CD14-positive monocyte (primary cell): Measurements from ENCODE around the gene IRF8. TPM values are rescaled to one million over a fixed set of nuclear protein-coding genes. Genes with fewer than 3 reads are reported as not detected.

ENCODE experiments used
- DNase-seq, 3 donors: peaks; one replicate each; pipeline ENCODE4 v3.0.0-alpha.2; 2011 to 2022
- H2AFZ ChIP-seq: 2 replicates; pipeline ENCODE4 v1.6.0; 2012; ENCODE audit warnings: mild to moderate bottlenecking, low read depth, low read length, inconsistent platforms; ENCODE audit not compliant: insufficient read depth, poor library complexity, severe bottlenecking
- H3K27ac ChIP-seq, 2 donors: 1 replicate in 1 of 2; 2 replicates in 1 of 2; pipeline ENCODE4 v1.5.1; 2012 to 2013; ENCODE audit warnings: low read length in 2 of 2, control low read depth in 1 of 2, inconsistent platforms in 1 of 2, low read depth in 1 of 2, mild to moderate bottlenecking in 1 of 2
- H3K27me3 ChIP-seq, 2 donors: one replicate each; pipeline versions ENCODE4 v1.6.0 to v1.6.1; 2011 to 2013; ENCODE audit warnings: low read length in 2 of 2; ENCODE audit not compliant: control insufficient read depth in 2 of 2, insufficient read depth in 2 of 2
- H3K36me3 ChIP-seq, 2 donors: replicated peaks in 1 of 2; 1 replicate in 1 of 2; 2 replicates in 1 of 2; pipeline versions ENCODE4 v1.5.1 to v1.6.1; 2012 to 2013; ENCODE audit warnings: low read length in 2 of 2, control low read depth in 1 of 2, inconsistent platforms in 1 of 2, mild to moderate bottlenecking in 1 of 2; ENCODE audit not compliant: insufficient read depth in 2 of 2, control insufficient read depth in 1 of 2
- H3K4me1 ChIP-seq, 2 donors: 1 replicate in 1 of 2; 2 replicates in 1 of 2; pipeline versions ENCODE4 v1.5.1 to v1.6.1; 2012 to 2013; ENCODE audit warnings: low read length in 2 of 2, control low read depth in 1 of 2, inconsistent platforms in 1 of 2, mild to moderate bottlenecking in 1 of 2, moderate library complexity in 1 of 2; ENCODE audit not compliant: insufficient read depth in 2 of 2, control insufficient read depth in 1 of 2
- H3K4me2 ChIP-seq: replicated peaks from 2 replicates; pipeline ENCODE3; 2012; ENCODE audit warnings: low read length, moderate library complexity, mild to moderate bottlenecking; ENCODE audit not compliant: poor library complexity, severe bottlenecking; ENCODE audit errors: extremely low read depth
- H3K4me3 ChIP-seq, 3 experiments: fragments of 200-600 bp in 1 of 3; sonication (generic) in 1 of 3; replicated peaks in 1 of 3; 1 replicate in 2 of 3; 2 replicates in 1 of 3; pipeline ENCODE4 v1.5.1; 2011 to 2013; ENCODE audit warnings: low read length in 3 of 3, mild to moderate bottlenecking in 3 of 3, control low read depth in 2 of 3, low read depth in 2 of 3, inconsistent platforms in 1 of 3, moderate library complexity in 1 of 3
- H3K79me2 ChIP-seq: 2 replicates; pipeline ENCODE4 v1.6.0; 2012; ENCODE audit warnings: mild to moderate bottlenecking, control low read depth, inconsistent platforms, low read length, moderate library complexity; ENCODE audit not compliant: insufficient read depth
- H3K9ac ChIP-seq: 2 replicates; pipeline ENCODE4 v1.6.0; 2017; ENCODE audit warnings: low read length, mild to moderate bottlenecking; ENCODE audit not compliant: insufficient read depth, poor library complexity, severe bottlenecking
- H3K9me3 ChIP-seq, 2 donors: replicated peaks in 1 of 2; 1 replicate in 1 of 2; 2 replicates in 1 of 2; pipeline versions ENCODE4 v1.5.1 to v1.6.1; 2012 to 2013; ENCODE audit warnings: low read length in 2 of 2, control low read depth in 1 of 2; ENCODE audit not compliant: control insufficient read depth in 1 of 2, insufficient read depth in 1 of 2
- H4K20me1 ChIP-seq: 2 replicates; pipeline ENCODE4 v1.6.0; 2012; ENCODE audit warnings: mild to moderate bottlenecking, low read length, control low read depth, moderate library complexity; ENCODE audit not compliant: insufficient read depth
- H3K27ac Mint-ChIP-seq, 7 donors: one replicate each; pipeline ENCODE4 v1.8.0; 2020; ENCODE audit warnings: mild to moderate bottlenecking in 7 of 7, mixed read lengths in 7 of 7, moderate library complexity in 6 of 7, inconsistent platforms in 2 of 7
- H3K27me3 Mint-ChIP-seq, 3 donors: one replicate each; pipeline ENCODE4 v1.8.0; 2021 to 2022; ENCODE audit warnings: low read depth in 3 of 3, mild to moderate bottlenecking in 3 of 3, mixed read lengths in 3 of 3, moderate library complexity in 3 of 3, inconsistent platforms in 1 of 3
- H3K36me3 Mint-ChIP-seq, 2 donors: one replicate each; pipeline ENCODE4 v1.8.0; 2020; ENCODE audit warnings: mixed read lengths in 2 of 2, inconsistent platforms in 1 of 2, mild to moderate bottlenecking in 1 of 2
- H3K4me1 Mint-ChIP-seq: one replicate; pipeline ENCODE4 v1.8.0; 2020; ENCODE audit warnings: mild to moderate bottlenecking, mixed read lengths
- H3K4me3 Mint-ChIP-seq, 2 donors: one replicate each; pipeline ENCODE4 v1.8.0; 2020; ENCODE audit warnings: mild to moderate bottlenecking in 2 of 2, mixed read lengths in 2 of 2, moderate library complexity in 1 of 2
- H3K9me3 Mint-ChIP-seq, 7 donors: one replicate each; pipeline ENCODE4 v1.8.0; 2020 to 2022; ENCODE audit warnings: mixed read lengths in 7 of 7, mild to moderate bottlenecking in 6 of 7, moderate library complexity in 6 of 7, inconsistent platforms in 2 of 7
- WGBS: methylation state at CpG from one replicate; pipeline ENCODE4 v1.1.5; 2013; ENCODE audit warnings: missing lambda C conversion rate; ENCODE audit not compliant: insufficient coverage; 5-methylcytosine and 5-hydroxymethylcytosine counted together
- intact Hi-C, 2 donors: fragments of 100-400 bp; cut with micrococcal nuclease; formaldehyde crosslinking; loops; one replicate each; pipeline versions ENCODE4 v1.15.0 to v1.15.1; 2023
- polyA plus RNA-seq, 3 donors: library from polyadenylated mRNA; depleted of rRNA in 1 of 3; unstranded in 2 of 3; stranded (reverse) in 1 of 3; fragments of 300-500 nt in 2 of 3; fragments of >200 nt in 1 of 3; fragmentation: Illumina TruSeq in 2 of 3; gene quantifications; 1 replicate in 2 of 3; 2 replicates in 1 of 3; pipeline ENCODE4 v1.2.3, GENCODE V29; 2012 to 2021
- TF ChIP-seq, protein P1 (sequence below): fragments of 200-600 bp; IDR thresholded peaks from one replicate; pipeline ENCODE4 v1.8.0; 2022; ENCODE audit warnings: antibody characterized with exemption, mild to moderate bottlenecking

Gene IRF8
- polyA plus RNA-seq, 3 donors: 157 to 187 (median 184) TPM

DNA sequence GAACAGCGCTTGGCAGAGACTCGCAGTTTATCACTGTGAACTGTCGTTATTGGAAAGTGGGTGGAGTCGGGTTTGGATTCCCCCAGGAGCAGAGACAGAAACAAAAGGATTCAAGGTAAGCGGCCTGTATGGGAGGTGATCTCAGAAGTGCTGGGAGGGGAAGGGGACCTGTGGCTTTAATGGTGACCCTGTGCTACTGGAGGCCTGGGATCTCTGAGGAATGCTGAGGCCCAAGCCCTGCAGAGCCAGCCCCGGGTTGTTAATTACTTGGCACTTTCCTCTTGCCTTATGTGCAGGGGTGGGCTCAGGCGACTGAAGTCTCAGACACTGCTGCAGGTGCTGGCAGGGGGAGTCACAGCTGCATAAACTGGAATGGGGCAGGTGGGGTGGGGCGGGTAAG, 27.4 kb downstream of the IRF8 start:
- Mint-ChIP-seq H3K27me3 (peaks cover 0 to 8% (median 2%) of the 10 kb centered on the region in 3 donors), H3K4me3 (no peak overlapping the region), H3K36me3 (peaks cover 17 to 23% of the 10 kb centered on the region in 2 donors), H3K9me3 (peaks cover 0 to 5% (median 0%) of the 10 kb centered on the region in 7 donors), H3K27ac (no peak overlapping the region), H3K4me1 (peaks cover 73% of the 10 kb centered on the region)
- H2AFZ ChIP-seq: no peak overlapping the region
- H3K9me3 ChIP-seq: no peaks in the 10 kb centered on the region
- no peaks in the 10 kb centered on the region for H3K27me3 ChIP-seq
- H3K9ac ChIP-seq: no peak overlapping the region
- H3K27ac ChIP-seq: no peak overlapping the region
- TF ChIP-seq, protein P1, sequence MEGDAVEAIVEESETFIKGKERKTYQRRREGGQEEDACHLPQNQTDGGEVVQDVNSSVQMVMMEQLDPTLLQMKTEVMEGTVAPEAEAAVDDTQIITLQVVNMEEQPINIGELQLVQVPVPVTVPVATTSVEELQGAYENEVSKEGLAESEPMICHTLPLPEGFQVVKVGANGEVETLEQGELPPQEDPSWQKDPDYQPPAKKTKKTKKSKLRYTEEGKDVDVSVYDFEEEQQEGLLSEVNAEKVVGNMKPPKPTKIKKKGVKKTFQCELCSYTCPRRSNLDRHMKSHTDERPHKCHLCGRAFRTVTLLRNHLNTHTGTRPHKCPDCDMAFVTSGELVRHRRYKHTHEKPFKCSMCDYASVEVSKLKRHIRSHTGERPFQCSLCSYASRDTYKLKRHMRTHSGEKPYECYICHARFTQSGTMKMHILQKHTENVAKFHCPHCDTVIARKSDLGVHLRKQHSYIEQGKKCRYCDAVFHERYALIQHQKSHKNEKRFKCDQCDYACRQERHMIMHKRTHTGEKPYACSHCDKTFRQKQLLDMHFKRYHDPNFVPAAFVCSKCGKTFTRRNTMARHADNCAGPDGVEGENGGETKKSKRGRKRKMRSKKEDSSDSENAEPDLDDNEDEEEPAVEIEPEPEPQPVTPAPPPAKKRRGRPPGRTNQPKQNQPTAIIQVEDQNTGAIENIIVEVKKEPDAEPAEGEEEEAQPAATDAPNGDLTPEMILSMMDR: no peak
- no peak overlapping the region for H3K4me3 ChIP-seq
- intact Hi-C loops: no loop called here
- H3K36me3 ChIP-seq: peaks cover 14 to 15% of the 10 kb centered on the region in 2 donors
- WGBS: 81% methylated on average over 5 of the region's 8 CpGs
- peaks cover 7% of the 10 kb centered on the region for H3K79me2 ChIP-seq
- peaks cover 7% of the 10 kb centered on the region for H4K20me1 ChIP-seq
- no peak for DNase-seq
- no peak overlapping the region for H3K4me2 ChIP-seq
- H3K4me1 ChIP-seq: peaks cover 57 to 70% of the 10 kb centered on the region in 2 donors

DNA sequence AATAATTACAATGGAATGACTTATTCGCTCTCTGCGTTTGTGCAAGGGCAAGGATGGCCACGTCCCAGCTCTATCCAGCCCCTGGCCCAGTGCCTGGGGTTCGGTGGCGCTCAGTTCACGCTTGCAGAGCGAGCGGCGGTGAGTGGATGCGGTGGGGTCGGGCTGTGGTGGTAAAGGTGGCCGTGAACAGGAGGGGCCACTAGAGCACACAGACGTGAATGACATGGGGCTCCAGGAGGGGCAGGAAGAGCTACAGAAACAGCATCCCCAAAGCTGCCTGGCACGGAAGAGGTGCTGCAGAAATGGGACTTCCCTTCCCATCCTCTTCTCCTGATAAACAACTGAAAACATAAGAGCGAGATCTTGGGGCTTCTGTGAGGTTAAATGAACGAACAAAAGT, 28.4 kb downstream of the IRF8 start:
- Histone ChIP-seq H3K4me1 (peaks cover 67 to 80% of the 10 kb centered on the region in 2 donors), H3K79me2 (peaks cover 7% of the 10 kb centered on the region), H3K4me2 (no peak overlapping the region), H2AFZ (no peak overlapping the region), H3K36me3 (peaks cover 4 to 5% of the 10 kb centered on the region in 2 donors), H3K9ac (no peak overlapping the region), H3K9me3 (no peaks in the 10 kb centered on the region), H3K27me3 (no peaks in the 10 kb centered on the region), H3K4me3 (no peak overlapping the region), H4K20me1 (no peaks in the 10 kb centered on the region), H3K27ac (no peak overlapping the region)
- TF ChIP-seq, protein P1: no peak
- peak overlapping the region in 3 of 7 donors; percentile 64 to 78 (median 67) for H3K27ac Mint-ChIP-seq
- H3K9me3 Mint-ChIP-seq: peaks cover 0 to 5% (median 0%) of the 10 kb centered on the region in 7 donors
- 30% methylated on average over 11 of the region's 16 CpGs for WGBS
- H3K36me3 Mint-ChIP-seq: peaks cover 10 to 14% of the 10 kb centered on the region in 2 donors
- peaks cover 79% of the 10 kb centered on the region for H3K4me1 Mint-ChIP-seq
- DNase-seq: no peak
- peak overlapping the region; percentile 22 to 35 for H3K4me3 Mint-ChIP-seq
- intact Hi-C loops: no loop called here
- H3K27me3 Mint-ChIP-seq: peaks cover 0 to 8% (median 2%) of the 10 kb centered on the region in 3 donors
